GM12891 (cell line): ENCODE data around the gene HOXB6.

Experiments used
- DNase-seq: peaks from one replicate; pipeline ENCODE4 v3.0.0; 2011; ENCODE audit warnings: low spot score; ENCODE audit not compliant: insufficient read length
- FAIRE-seq: peaks from 2 replicates; lab custom pipeline; 2011; peaks lifted over from hg19 to GRCh38; lab: Jason Lieb, UNC
- PAX5 ChIP-seq: IDR thresholded peaks from 2 replicates; pipeline ENCODE4 v1.6.1; 2011; ENCODE audit warnings: low read length, moderate library complexity, mild to moderate bottlenecking; ENCODE audit not compliant: insufficient read depth, severe bottlenecking
- POLR2A ChIP-seq: IDR thresholded peaks from 2 replicates; pipeline ENCODE4 v1.6.1; 2011; ENCODE audit warnings: low read depth, low read length, control low read depth
- POLR2AphosphoS5 ChIP-seq: IDR thresholded peaks from 2 replicates; pipeline ENCODE4 v1.6.1; 2011; ENCODE audit warnings: low read depth, low read length, control low read depth
- POU2F2 ChIP-seq: IDR thresholded peaks from 2 replicates; pipeline ENCODE4 v1.6.1; 2011; ENCODE audit warnings: low read depth, mild to moderate bottlenecking, control low read depth, low read length, moderate library complexity
- SPI1 ChIP-seq: IDR thresholded peaks from 2 replicates; pipeline ENCODE4 v1.6.1; 2011; ENCODE audit warnings: low read depth, low read length, control low read depth
- TAF1 ChIP-seq: IDR thresholded peaks from 2 replicates; pipeline ENCODE4 v1.6.1; 2011; ENCODE audit warnings: low read depth, low read length, control low read depth

HOXB6 gene

GRCh38 chr17:48627623-48628521 lies 23.1 kb upstream of the HOXB6 start:
- TF ChIP-seq PAX5: no peak
- no peak for TF ChIP-seq POLR2AphosphoS5
- TF ChIP-seq TAF1: no peak
- TF ChIP-seq SPI1: no peak
- TF ChIP-seq POLR2A: no peak
- no peak for TF ChIP-seq POU2F2
- FAIRE-seq (no peak), DNase-seq (no peak)

- no peak for FAIRE-seq
These were observed 22.4 kb upstream of the HOXB6 start for GRCh38 chr17:48627118-48627597.

GRCh38 chr17:48626245-48627117 lies 21.7 kb upstream of the HOXB6 start, which contains the start of gene HOXB9:
Gene HOXB9 (minus strand): TSS chr17:48626358. CDS start chr17:48626269, 89 bp downstream.
- no peak for TF ChIP-seq POU2F2
- TF ChIP-seq PAX5: no peak
- TF ChIP-seq POLR2A: no peak
- no peak for TF ChIP-seq TAF1
- no peak for TF ChIP-seq SPI1
- DNase-seq (no peak), FAIRE-seq (no peak)

More at GRCh38 chr17:48627118-48627597, 22.4 kb upstream of the HOXB6 start:
- no peak for DNase-seq
- no peak for TF ChIP-seq POLR2AphosphoS5

GRCh38 chr17:48625495-48626244 lies 20.9 kb upstream of the HOXB6 start:
- TF ChIP-seq TAF1: no peak
- no peak for TF ChIP-seq POLR2AphosphoS5
- TF ChIP-seq POU2F2: no peak
- no peak for TF ChIP-seq POLR2A
- TF ChIP-seq SPI1: no peak
- no peak for TF ChIP-seq PAX5
- DNase-seq: no peak
- peak; percentile 9 for FAIRE-seq

GRCh38 chr17:48624544-48625494 lies 20.0 kb upstream of the HOXB6 start:
- TF ChIP-seq PAX5 (no peak), TAF1 (no peak), POLR2AphosphoS5 (no peak), POU2F2 (no peak), SPI1 (no peak), POLR2A (no peak)
- FAIRE-seq (no peak), DNase-seq (no peak)

GRCh38 chr17:48624118-48624517 lies 19.3 kb upstream of the HOXB6 start:
- no peak for FAIRE-seq
- TF ChIP-seq POLR2AphosphoS5 (no peak), PAX5 (no peak), TAF1 (no peak), POLR2A (no peak), SPI1 (no peak), POU2F2 (no peak)
- no peak for DNase-seq

GRCh38 chr17:48623583-48623982 lies 18.8 kb upstream of the HOXB6 start:
- DNase-seq (no peak), FAIRE-seq (no peak)
- TF ChIP-seq TAF1 (no peak), PAX5 (no peak), POLR2A (no peak), POLR2AphosphoS5 (no peak), SPI1 (no peak), POU2F2 (no peak)

GRCh38 chr17:48622857-48623256 lies 18.1 kb upstream of the HOXB6 start:
- TF ChIP-seq POLR2A (no peak), TAF1 (no peak), POU2F2 (no peak), SPI1 (no peak)
- DNase-seq (no peak), FAIRE-seq (no peak)
